ENCODE measurements around the gene CT47C1.

Gene CT47C1

GRCh38 chrX:119073911-119074310 is 1.1 kb downstream of the CT47C1 start:
- no peak for DNase-seq (ENCODE audit: low read depth)

- DNase-seq (ENCODE audit: low read depth), result no peak
Observed at GRCh38 chrX:119075270-119076025, 2.7 kb downstream of the CT47C1 start.

DNA sequence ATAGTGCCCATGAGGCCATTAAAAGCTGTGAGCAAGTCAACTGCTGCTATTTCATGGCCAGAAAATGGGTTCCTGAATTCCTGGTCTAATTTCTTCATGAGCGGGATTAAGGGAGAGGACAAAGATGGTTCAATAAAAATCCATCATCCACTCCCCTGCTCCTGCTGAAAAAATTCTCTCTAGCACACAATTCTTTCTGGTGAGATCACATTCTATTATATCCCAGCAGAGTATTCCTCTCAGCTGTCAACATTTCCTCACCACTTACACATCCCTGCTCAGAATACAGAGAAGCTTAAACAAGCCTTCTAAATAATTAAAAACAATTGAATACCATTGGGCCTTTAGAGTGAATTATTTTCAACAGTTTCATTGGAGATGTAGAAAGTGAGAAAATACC is 9.5 kb downstream of the CT47C1 start:
- no peak for DNase-seq (ENCODE audit: low read depth)

- no peak for DNase-seq (ENCODE audit: low read depth)
Observed at GRCh38 chrX:119084766-119085165, 12.0 kb downstream of the CT47C1 start.

- DNase-seq (ENCODE audit: low read depth), result no peak
Observed at GRCh38 chrX:119087121-119087520, 14.3 kb downstream of the CT47C1 start.

DNA sequence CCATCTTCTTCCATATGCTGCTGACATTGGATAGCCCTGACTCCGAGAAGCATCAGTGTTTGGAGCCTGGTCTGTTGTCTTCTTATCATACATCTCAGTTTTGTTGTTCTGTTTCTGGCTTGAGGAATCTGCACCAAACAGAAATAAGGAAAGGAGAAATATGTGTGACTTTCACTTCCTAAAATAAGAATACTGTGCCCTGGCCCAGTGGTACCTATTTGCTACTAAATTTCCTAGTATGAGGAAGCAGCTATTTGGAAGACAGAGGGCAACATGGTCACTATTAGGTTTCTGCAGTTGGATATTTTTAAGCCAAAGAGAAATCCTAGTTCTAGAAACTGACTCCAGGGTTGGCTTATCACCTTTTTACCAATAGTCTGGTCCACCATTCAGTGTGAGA is 16.8 kb downstream of the CT47C1 start:
- no peak for DNase-seq (ENCODE audit: low read depth)

DNA sequence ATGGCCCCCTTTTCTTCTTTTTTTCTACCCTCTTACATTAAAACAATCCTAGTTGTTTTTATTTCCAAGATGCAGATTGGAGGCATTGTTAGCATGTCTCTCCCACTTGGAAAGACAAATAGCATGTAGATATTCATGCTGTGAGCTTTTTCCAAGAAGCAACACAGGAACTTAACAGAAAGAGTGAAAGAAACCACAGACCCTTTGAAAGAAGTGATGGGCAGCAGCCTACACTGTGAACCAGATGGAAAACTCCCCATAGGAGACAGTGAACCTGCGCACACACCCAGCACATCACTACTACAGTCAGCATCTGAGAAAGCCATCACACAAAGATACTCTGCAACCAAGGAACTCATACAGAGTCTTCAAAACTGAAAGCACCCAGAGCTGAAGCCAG is 17.8 kb downstream of the CT47C1 start:
- DNase-seq (ENCODE audit: low read depth), result no peak

GRCh38 chrX:119093991-119094735 is 21.4 kb downstream of the CT47C1 start:
- peak; percentile 24 for DNase-seq (ENCODE audit: low read depth)

DNA sequence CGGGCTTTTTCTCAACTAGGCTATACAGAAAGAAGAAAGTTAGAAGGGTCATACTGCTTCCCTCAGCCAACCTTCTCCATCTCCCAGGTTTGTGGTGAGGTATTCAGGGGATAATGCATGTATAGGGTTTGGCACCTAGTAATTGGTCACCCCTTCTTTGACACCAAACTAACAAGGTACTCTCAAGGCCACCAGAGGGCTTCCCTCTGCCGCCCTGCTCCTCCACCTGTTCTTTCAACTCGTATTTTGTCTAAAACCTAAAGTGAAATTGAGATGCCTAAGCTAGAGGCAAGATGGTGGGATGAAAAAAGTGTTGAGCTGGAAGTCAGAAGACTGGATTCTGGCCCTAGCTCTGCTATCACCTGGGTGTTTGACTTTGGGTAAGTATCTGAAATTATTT is 22.0 kb downstream of the CT47C1 start:
- no peak for DNase-seq (ENCODE audit: low read depth)

- no peak for DNase-seq (ENCODE audit: low read depth)
Observed at GRCh38 chrX:119095936-119096335, 23.1 kb downstream of the CT47C1 start.

- no peak for DNase-seq (ENCODE audit: low read depth)
Observed at GRCh38 chrX:119101168-119101567, 28.4 kb downstream of the CT47C1 start.

GRCh38 chrX:119105826-119106225 is 33.0 kb downstream of the CT47C1 start:
- DNase-seq (ENCODE audit: low read depth), result peak; percentile 56

DNA sequence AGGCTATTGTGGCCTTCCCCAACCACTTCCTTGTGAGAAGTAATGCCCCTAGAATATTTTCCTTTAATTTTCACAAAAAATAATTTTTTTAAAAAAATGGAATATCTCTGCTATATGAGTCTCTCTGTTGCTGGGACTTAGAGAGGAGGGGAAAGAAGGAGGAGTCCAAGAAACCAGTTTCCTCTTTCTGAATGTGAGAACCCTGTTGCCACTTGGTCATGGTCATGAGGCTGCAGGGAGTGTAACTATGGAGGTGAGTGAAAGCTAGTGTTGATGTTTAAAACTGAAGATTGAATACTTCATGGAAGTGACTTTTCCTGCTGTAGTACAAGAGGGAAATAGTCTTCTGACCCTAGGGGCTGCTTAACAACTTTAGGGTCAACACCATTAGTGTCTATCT is 34.4 kb downstream of the CT47C1 start:
- no peak for DNase-seq (ENCODE audit: low read depth)

DNA sequence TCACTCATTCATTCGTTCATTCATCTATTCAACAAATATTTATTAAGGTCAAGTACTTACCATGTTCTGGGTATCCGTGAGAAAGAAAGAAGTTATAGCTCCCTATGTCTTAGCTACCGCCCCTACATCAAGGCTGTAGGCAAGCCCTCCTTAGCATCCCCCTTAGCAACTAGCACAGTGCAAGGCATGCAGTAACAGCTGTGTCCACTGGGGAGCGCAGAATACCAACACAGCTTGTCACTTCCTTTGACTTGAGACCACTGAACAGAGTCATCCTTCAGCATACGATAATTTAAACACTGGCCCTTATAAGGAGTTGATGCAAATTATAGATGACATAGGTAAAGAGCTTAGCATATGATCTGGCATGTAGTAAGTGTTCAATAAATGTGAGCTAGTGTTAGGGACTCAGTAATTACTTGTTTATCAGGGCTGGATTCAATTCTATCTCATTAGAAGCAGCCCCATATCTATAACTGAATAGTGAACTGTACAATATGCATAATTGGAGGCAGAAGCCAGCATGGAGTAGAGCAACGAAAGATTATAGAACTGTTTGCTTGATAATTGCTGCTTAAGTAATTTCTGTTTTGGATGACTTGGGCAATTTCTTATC is 46.1 kb downstream of the CT47C1 start:
- DNase-seq (ENCODE audit: low read depth), result peak; percentile 54

- peak; percentile 0 for DNase-seq (ENCODE audit: low read depth)
Observed at GRCh38 chrX:119121341-119121740, 48.5 kb downstream of the CT47C1 start.

Measured in EH (cell line).